ENCODE measurements around the gene CFAP119.
A peak's percentile ranks its signal among the peaks of the same experiment; 100 is the strongest.

Gene CFAP119

DNA sequence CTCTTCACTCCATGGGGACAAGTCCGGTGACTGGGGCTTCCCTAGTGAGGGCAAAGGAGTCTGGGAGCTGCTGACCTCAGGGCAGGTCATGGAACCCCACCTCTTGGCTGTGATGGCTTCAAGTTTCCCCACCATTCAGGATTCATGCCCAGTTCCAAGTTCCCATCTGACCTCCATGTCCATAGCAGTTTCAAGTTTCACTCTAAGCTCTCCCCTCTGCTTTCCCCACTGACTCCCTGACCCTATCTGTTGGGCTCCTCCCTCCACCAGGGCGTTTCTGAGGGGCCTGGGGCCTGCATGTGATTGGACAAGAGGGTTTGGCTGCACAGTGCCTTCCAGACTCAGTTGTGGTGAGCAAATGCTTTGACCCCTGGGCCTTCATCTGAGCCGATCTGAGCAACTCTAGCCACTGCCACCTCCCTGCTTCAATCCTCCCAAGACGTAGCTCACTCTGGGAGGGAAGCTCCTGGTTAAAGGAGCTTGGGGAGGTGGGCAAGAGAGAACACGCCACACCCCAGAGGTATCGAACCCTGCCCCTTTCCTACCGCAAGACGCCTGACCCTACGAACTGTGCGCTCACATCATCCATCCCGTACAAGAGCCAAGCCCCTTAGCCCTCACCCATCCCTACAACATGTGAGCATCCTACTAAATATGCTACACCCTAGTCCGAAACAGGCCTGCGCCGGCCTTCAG, 16.8 kb upstream of the CFAP119 start:
- TF ChIP-seq, protein P1, sequence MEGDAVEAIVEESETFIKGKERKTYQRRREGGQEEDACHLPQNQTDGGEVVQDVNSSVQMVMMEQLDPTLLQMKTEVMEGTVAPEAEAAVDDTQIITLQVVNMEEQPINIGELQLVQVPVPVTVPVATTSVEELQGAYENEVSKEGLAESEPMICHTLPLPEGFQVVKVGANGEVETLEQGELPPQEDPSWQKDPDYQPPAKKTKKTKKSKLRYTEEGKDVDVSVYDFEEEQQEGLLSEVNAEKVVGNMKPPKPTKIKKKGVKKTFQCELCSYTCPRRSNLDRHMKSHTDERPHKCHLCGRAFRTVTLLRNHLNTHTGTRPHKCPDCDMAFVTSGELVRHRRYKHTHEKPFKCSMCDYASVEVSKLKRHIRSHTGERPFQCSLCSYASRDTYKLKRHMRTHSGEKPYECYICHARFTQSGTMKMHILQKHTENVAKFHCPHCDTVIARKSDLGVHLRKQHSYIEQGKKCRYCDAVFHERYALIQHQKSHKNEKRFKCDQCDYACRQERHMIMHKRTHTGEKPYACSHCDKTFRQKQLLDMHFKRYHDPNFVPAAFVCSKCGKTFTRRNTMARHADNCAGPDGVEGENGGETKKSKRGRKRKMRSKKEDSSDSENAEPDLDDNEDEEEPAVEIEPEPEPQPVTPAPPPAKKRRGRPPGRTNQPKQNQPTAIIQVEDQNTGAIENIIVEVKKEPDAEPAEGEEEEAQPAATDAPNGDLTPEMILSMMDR (IDR thresholded peaks at IDR 0.05), result no peak
- no peak overlapping the region for H3K27ac ChIP-seq
- H3K4me3 ChIP-seq (ENCODE audit: low read depth in 1 of 2, low read length in 1 of 2), result no peak overlapping the region
- peaks cover 31% of the 10 kb centered on the region for H3K36me3 ChIP-seq
- no peaks in the 10 kb centered on the region for H3K9me3 ChIP-seq
- H3K4me1 ChIP-seq (ENCODE audit: control insufficient read depth in 1 of 2, insufficient read depth in 1 of 2, low read depth in 1 of 2, low read length in 1 of 2), result peaks cover 43 to 47% of the 10 kb centered on the region in 2 experiments
- H3K27me3 ChIP-seq, result peaks cover 10% of the 10 kb centered on the region

DNA sequence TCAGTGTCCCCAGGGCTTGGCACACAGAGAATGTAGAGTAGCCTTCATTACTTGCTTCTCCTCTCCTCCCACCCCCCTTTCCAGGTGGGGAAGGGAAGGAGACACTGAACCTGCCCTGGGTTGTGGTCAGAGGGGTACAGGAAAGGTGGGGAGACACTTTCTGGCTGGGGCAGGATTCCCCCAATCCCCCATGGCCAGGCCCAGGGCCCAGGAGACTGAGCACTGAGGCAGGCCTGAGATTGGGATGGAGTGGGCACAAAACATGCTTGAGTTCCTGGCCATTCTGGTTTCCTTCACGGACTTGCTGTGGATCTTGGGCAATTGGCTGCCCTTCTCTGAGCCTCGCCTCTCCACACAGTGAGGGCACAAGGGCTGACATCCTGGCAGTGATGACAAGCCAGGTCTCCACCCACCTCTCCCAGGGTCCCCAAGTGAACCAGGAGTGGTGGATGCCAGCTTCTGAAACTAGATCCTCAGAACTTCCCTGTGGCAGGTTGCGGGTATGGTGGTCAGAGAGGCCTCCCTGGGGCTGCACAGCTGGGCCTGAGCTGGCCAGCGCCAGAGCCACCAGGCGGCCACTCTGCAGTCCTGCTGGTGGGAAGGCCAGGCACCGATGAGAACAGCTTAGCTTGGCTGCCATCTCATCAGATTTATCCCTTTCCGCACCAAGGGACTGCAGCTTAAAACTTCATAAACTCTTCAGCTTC, 15.9 kb upstream of the CFAP119 start:
- TF ChIP-seq, protein P1 (IDR thresholded peaks at IDR 0.05), result no peak
- no peaks in the 10 kb centered on the region for H3K9me3 ChIP-seq
- H3K4me3 ChIP-seq (ENCODE audit: low read depth in 1 of 2, low read length in 1 of 2), result no peak overlapping the region
- H3K27me3 ChIP-seq, result peaks cover 10% of the 10 kb centered on the region
- peaks cover 43 to 47% of the 10 kb centered on the region in 2 experiments for H3K4me1 ChIP-seq (ENCODE audit: control insufficient read depth in 1 of 2, insufficient read depth in 1 of 2, low read depth in 1 of 2, low read length in 1 of 2)
- H3K36me3 ChIP-seq, result peaks cover 31% of the 10 kb centered on the region
- H3K27ac ChIP-seq, result no peak overlapping the region

DNA sequence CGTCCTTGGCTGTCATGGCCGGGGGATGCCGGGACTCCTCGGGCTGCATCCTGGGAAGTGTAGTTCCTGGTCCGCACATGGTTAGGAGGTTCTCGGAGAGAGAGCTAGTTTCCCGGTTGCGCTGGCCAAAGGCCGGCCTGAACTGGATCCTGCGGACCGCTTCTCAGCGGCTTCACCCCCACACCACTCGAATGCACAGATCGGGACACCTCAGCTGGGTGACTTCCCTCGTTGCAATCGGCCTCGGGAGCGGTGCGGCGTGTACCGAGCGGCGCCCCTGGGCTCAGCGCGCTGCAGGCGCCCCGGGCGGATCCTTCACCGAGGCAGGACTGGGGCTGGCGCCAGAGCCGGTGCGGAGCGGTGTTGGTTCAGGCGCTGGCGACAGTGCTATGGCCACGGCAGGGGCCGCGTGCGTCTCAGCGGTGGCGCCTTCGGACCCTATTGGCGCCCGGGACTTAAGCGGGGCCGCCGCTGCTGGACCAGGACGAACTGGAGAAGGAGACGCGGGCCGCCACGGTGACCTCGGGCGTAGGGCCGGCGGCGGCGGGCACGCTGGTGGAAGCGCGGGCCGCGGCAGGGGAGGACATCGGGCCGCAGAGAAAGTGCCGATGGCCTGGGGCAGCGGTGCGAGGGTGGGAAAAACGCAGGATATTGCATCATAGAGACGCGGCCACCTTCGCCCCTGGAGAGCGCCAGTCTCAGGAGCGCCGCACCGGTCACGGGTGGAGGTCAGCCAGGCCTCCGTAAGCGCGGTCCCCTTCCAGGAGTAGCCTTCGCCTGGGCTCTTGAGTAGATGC, 13.7 kb upstream of the CFAP119 start:
- Histone ChIP-seq H3K4me3 (ENCODE audit: low read depth in 1 of 2, low read length in 1 of 2) (peak overlapping the region; percentile 48 to 58), H3K27ac (peak overlapping the region; percentile 38), H3K9me3 (no peaks in the 10 kb centered on the region), H3K27me3 (peaks cover 10% of the 10 kb centered on the region), H3K4me1 (ENCODE audit: control insufficient read depth in 1 of 2, insufficient read depth in 1 of 2, low read depth in 1 of 2, low read length in 1 of 2) (peaks cover 36 to 37% of the 10 kb centered on the region in 2 experiments), H3K36me3 (peaks cover 46% of the 10 kb centered on the region)
- TF ChIP-seq, protein P1 (IDR thresholded peaks at IDR 0.05), result no peak

DNA sequence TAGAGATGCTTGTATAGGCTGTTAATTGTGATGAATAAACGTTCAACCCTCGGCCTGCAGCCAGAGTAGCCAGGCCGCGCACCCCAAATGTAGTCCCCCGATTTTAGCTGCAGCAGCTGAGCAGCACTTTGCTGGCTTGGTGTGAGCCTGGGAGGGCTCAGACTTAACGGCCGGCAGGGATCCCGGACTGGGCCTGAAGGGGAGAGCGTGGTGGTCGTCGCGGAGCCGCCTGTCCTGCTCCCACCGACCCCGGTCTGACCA, 13.2 kb upstream of the CFAP119 start:
- peaks cover 10% of the 10 kb centered on the region for H3K27me3 ChIP-seq
- TF ChIP-seq, protein P1 (IDR thresholded peaks at IDR 0.05), result no peak
- peaks cover 51% of the 10 kb centered on the region for H3K36me3 ChIP-seq
- H3K4me1 ChIP-seq (ENCODE audit: control insufficient read depth in 1 of 2, insufficient read depth in 1 of 2, low read depth in 1 of 2, low read length in 1 of 2), result peaks cover 31 to 32% of the 10 kb centered on the region in 2 experiments
- peak overlapping the region; percentile 38 for H3K27ac ChIP-seq
- peak overlapping the region; percentile 48 to 58 for H3K4me3 ChIP-seq (ENCODE audit: low read depth in 1 of 2, low read length in 1 of 2)
- H3K9me3 ChIP-seq, result no peaks in the 10 kb centered on the region

DNA sequence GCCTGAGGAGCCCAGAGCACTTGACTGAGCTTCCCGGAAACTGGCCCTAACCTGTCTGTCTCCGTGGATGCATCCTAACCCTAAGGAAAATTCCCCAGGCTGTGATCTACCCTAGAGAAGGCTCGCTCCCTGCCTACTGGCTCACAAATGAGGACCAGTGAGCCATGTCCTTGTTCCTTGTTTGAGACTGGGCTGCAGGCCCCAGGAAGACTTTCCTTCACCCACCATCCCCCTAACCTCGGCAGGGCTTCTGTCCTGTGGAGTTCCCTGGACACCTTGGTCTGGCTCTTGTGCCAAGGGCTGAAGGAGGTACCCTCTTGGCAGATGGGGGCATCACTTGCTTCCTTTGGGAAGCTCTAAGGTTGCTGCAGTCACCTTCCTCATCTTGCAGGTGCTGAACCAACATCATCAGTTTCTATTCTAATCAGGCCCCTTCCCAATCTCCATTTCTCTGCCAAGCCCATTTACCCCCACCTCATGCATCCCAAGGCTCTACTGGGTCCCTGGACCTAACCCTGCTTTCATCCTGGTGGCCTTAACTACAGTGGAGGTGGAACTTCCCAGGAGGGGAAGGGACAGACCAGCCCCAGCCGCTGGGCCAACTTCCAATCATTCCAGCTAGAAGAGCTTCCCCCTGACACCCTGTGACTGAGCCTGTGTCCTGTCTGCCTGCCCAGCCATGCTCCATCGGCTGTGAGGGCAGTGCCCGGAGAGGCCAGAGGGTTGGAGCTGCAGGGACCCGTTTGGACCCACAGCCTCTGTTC, 12.7 kb upstream of the CFAP119 start:
- peaks cover 56% of the 10 kb centered on the region for H3K36me3 ChIP-seq
- peaks cover 10% of the 10 kb centered on the region for H3K27me3 ChIP-seq
- TF ChIP-seq, protein P1 (IDR thresholded peaks at IDR 0.05), result no peak
- no peaks in the 10 kb centered on the region for H3K9me3 ChIP-seq
- H3K4me1 ChIP-seq (ENCODE audit: control insufficient read depth in 1 of 2, insufficient read depth in 1 of 2, low read depth in 1 of 2, low read length in 1 of 2), result peaks cover 26% of the 10 kb centered on the region in 2 experiments
- peak overlapping the region; percentile 48 to 58 for H3K4me3 ChIP-seq (ENCODE audit: low read depth in 1 of 2, low read length in 1 of 2)
- H3K27ac ChIP-seq, result peak overlapping the region; percentile 38

All from neutrophil (primary cell).